ENCODE measurements around the gene RNFT2.
"Not testable (repeated sequence)": the region's sequence is repeated elsewhere in the genome, so short reads cannot be mapped to it uniquely, and the experiment has no call there.

The RNFT2 gene

GRCh38 chr12:116734156-116734768, 3.9 kb upstream of the RNFT2 start:
- no peak for DNase-seq (ENCODE audit: low spot score)
- TF ChIP-seq CTCF (IDR thresholded peaks at IDR 0.05; ENCODE audit: extremely low read depth, missing control alignments): no peak

- no peak for DNase-seq (ENCODE audit: low spot score)
- no peak for TF ChIP-seq CTCF (IDR thresholded peaks at IDR 0.05; ENCODE audit: extremely low read depth, missing control alignments)
Measured at GRCh38 chr12:116735084-116735483, 3.0 kb upstream of the RNFT2 start.

GRCh38 chr12:116735951-116736599, 2.0 kb upstream of the RNFT2 start:
- TF ChIP-seq CTCF (IDR thresholded peaks at IDR 0.05; ENCODE audit: extremely low read depth, missing control alignments): no peak
- DNase-seq (ENCODE audit: low spot score): no peak

GRCh38 chr12:116736962-116737773, 947 bp upstream of the RNFT2 start:
- TF ChIP-seq CTCF (IDR thresholded peaks at IDR 0.05; ENCODE audit: extremely low read depth, missing control alignments): no peak
- DNase-seq (ENCODE audit: low spot score): no peak

DNA sequence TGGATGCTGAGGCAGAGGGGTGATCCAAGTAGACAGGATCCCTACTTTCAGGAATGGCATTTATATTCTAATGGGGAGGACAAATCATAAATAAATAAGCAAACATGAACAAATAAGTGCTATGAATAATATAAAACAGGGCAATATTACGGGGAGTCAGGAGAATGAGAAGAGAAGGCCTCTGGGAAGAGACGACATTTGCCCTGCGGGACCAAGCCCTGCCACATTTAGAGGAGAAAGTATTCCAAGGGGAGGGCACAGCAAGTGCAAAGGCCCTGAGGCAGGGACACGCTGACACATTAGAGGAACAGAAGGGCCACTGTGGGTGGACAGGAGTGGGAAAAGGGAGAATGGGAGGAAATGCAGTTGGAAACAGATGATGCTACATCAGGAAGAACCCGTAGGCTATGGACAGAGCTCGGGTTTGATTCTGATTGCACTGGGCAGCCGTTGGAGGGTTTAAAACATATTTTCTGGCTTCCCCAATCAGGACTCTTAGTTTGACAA, 1.3 kb downstream of the RNFT2 start:
- TF ChIP-seq CTCF (IDR thresholded peaks at IDR 0.05; ENCODE audit: extremely low read depth, missing control alignments): no peak
- DNase-seq (ENCODE audit: low spot score): no peak

DNA sequence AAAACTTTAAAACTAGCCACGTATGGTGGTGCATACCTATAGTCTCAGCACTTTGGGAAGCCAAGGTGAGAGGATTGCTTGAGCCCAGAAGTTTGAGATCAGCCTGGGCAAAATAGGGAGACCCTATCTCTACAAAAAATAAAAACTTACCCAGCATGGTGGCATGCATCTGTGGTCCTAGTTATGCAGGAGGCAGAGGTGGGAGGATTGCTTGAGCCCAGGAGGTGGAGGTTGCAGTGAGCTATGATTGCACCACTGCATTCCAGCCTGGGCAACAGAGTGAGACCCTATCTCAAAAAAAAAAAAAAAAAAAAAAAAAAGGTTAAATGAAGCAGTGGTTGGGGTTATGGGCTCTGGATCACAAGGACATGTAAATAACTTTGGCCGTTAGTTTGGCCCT, 4.7 kb downstream of the RNFT2 start:
- not testable (repeated sequence) for DNase-seq (ENCODE audit: low spot score)

DNA sequence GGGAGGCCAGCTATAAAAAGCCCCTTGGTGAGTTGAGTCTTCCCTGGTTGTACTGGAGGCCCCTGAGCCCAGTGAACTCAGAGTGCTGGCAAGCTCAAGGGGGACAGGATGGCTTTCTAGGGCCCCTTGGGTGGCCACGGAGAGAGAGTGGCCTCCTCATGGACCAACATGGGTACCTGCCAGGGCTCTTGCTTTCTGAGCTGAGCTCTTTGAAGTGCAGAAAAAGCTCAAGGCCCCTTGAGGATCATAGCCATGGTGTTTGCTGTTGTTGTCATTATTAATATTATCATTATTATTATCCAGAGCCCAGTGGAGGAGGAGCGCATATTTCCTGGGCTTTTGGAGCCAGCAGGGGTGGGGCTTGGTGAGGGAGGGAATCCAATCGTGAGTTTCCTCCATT, 6.7 kb downstream of the RNFT2 start:
- TF ChIP-seq CTCF (IDR thresholded peaks at IDR 0.05; ENCODE audit: extremely low read depth, missing control alignments): no peak
- DNase-seq (ENCODE audit: low spot score): no peak
